AG04450 (cell line): ENCODE measurements around the gene RND1. TPM values are rescaled to one million over a fixed set of nuclear protein-coding genes. Genes with fewer than 3 reads are reported as not detected.
A peak's percentile ranks its signal among the peaks of the same experiment; 100 is the strongest.
"Not testable (repeated sequence)": the region's sequence is repeated elsewhere in the genome, so short reads cannot be mapped to it uniquely, and the experiment has no call there.

Experiments used
- CTCF ChIA-PET: fragments of 300-600, 350-600 bp; formaldehyde crosslinking; extraction: SDS; loops from one replicate; lab custom pipeline; 2022; ENCODE audit warnings: antibody characterized with exemption, inconsistent platforms; lab: Charles Lee
- POLR2A ChIA-PET: fragments of 350-600 bp; formaldehyde crosslinking; extraction: SDS; loops from one replicate; lab custom pipeline; 2021; ENCODE audit warnings: antibody characterized with exemption, inconsistent platforms; lab: Yijun Ruan, JAX
- DNase-seq: peaks from one replicate; pipeline ENCODE4 v3.0.0-alpha.2; 2011; ENCODE audit warnings: low read depth, low spot score
- H3K27ac ChIP-seq: one replicate; pipeline ENCODE4 v1.5.1; 2012; ENCODE audit warnings: low read depth, low read length, control low read depth
- H3K27me3 ChIP-seq: one replicate; pipeline ENCODE4 v1.6.0; 2012; ENCODE audit warnings: low read length; ENCODE audit not compliant: control insufficient read depth, insufficient read depth
- H3K4me3 ChIP-seq: 2 replicates; pipeline ENCODE4 v1.5.1; 2011; ENCODE audit warnings: mild to moderate bottlenecking, low read depth, low read length, control low read depth
- H3K9me3 ChIP-seq: 2 replicates; pipeline ENCODE4 v1.5.1; 2012; ENCODE audit warnings: low read length; ENCODE audit not compliant: control insufficient read depth, insufficient read depth
- CTCF ChIP-seq: IDR thresholded peaks from 2 replicates; pipeline ENCODE4 v1.5.1; 2011; ENCODE audit warnings: low read depth, low read length, control low read depth, inconsistent platforms
- polyA plus RNA-seq: library from polyadenylated mRNA; depleted of rRNA; stranded (reverse); fragments of >200 nt; gene quantifications from 2 replicates; pipeline ENCODE4 v1.2.3, GENCODE V29; 2011

The RND1 gene
- polyA plus RNA-seq, 1 experiment: 0.42 TPM

DNA sequence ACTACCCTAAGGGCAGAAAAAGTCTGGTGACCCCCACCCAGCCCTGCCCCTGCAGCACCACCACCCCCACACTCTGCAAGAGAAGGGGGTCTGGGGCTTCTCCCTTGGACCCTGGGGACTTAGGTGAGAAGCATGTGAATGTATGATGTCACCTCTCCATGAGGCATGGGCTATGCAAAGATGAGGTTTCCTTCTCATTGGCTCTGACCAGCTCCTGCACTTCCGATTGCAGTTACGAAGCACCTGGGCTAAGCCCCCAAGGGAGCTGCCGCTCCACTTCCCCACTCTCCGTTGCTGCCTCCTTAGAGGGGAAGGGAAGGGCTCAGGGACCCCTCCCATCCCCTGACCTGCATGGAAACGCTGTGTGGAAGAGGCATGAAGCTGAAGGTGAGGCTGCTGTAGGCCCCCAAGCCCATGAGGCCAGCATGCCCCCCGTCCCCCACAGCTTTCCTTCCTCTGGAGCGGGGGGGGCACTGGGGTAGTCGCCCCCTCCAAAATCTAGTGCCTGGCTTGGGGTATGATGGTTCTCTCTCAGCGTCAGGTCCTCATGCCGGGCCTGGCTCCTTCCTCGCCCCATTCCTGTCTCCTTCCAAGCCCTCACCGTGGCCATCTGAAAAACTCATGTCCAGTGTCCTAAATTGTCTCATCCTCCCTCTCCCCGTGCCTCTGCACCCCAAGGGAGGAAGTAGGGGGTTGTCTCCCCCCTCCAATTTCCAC, 8.2 kb downstream of the RND1 start:
- Histone ChIP-seq H3K4me3 (no peak overlapping the region), H3K27ac (no peak overlapping the region), H3K27me3 (peaks cover 12% of the 10 kb centered on the region), H3K9me3 (no peaks in the 10 kb centered on the region)
- ChIA-PET CTCF (interaction anchor here (0.6 to 12.9 kb wide), 6 partner anchors 8 to 140 kb away, joined by 3 to 411 read pairs (median 4); partner anchors contain the start of gene RND1), POLR2A (no interaction called here)
- no peak for TF ChIP-seq CTCF
- no peak for DNase-seq

DNA sequence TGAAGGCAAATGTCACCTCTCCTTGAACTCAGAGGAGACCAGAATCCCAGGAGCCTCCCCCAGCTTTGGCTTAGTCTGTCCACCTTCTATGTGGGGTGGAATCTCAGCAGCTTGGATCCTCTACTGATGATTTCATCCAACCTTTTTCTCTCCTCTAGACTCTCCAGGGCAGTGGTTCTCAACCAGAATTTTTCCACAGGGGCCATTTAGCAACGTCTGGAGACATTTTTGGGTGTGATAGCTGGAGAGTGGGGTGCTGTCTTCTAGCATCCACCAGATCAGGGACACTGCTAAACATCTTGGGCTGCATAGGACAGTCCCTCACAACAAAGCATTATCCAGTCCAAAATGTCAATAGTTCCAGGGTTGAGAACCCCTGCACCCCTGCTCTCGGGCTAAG, 9.3 kb downstream of the RND1 start:
- H3K4me3 ChIP-seq: no peak overlapping the region
- peaks cover 7% of the 10 kb centered on the region for H3K27me3 ChIP-seq
- no peak for TF ChIP-seq CTCF
- CTCF ChIA-PET: interaction anchor here (0.7 to 12.9 kb wide), 5 partner anchors 9 to 140 kb away, joined by 3 to 411 read pairs (median 5); partner anchors contain the start of gene RND1
- DNase-seq: no peak
- H3K9me3 ChIP-seq: peaks cover 3% of the 10 kb centered on the region; the same call in 1 of the 2 replicates
- H3K27ac ChIP-seq: no peak overlapping the region
- POLR2A ChIA-PET: no interaction called here

DNA sequence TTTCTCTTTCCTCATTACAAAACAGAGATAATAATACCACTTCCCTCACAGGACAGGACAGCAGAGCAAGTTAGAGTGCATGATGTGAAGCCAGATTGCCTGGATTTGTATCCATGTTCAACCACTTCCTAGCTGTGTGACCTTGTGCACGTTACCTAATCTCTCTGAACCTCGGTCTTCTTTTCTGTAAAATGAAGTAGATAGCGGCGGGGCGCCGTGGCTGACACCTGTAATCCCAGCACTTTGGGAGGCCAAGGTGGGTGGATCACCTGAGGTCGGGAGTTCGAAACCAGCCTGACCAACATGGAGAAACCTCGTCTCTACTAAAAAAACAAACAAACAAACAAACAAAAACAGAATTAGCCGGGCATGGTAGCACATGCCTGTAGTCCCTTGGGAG, 10.7 kb downstream of the RND1 start:
- H3K27me3 ChIP-seq, H3K4me3 ChIP-seq, POLR2A ChIA-PET, H3K27ac ChIP-seq, DNase-seq, H3K9me3 ChIP-seq: not testable (repeated sequence)
- CTCF ChIA-PET: interaction anchor here (0.6 to 12.9 kb wide), 8 partner anchors 28 to 337 kb away, joined by 3 to 411 read pairs (median 28); no protein-coding TSS in a partner anchor

GRCh38 chr12:48854488-48854887, 11.2 kb downstream of the RND1 start:
- no peak for TF ChIP-seq CTCF
- POLR2A ChIA-PET: no interaction called here

DNA sequence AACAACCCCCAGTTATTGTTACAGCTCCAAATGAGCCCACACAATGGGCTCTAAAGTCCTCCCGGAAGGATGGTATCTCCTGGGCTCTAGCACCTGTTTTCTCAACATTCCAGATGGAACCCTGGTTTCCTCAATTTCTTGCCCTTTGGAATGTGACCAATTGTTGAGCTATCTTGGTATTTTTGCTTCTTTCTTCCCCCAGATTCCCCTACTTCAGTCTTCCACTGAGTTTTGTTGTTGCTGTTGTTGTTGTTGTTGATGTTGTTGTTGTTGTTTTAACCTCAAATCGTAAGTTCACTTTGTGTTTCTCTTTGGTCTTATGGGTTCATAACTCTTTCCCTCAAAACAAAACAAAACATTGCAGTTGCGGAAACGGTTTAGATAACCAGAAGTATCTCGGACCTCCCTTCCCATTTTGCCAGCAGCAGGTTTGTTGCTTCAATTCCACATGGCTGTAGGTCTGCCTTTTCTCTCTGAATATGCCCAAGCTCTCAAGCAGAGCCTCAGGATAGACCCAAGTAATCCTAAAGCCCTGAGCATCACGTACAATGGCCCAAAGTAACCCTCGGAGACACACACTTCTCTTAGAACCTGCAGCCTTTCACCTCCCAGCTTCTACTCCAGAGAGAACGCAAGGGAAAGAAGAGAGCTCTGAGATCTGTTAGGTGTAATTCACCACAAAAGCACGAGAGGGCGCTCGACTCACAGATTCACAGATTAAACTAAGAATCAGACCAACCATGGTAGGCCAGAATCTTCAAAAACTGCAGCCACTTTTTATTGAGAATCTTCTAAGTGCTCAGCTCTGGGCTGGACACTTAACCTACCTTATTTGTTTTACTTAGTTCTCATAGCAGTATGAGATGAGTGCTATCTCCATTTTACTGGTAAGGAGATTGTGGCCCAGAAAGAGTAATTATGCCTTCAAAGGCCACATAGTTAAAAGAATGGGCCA, 12.7 kb downstream of the RND1 start:
- Histone ChIP-seq H3K9me3 (peaks cover 3% of the 10 kb centered on the region; the same call in 1 of the 2 replicates), H3K27me3 (peaks cover 4% of the 10 kb centered on the region), H3K27ac (peak overlapping the region; percentile 47), H3K4me3 (peak overlapping the region; percentile 57)
- peak; percentile 79 for DNase-seq
- POLR2A ChIA-PET: interaction anchor here (0.6 to 1.2 kb wide), 7 partner anchors 13 to 140 kb away, joined by 3 to 4 read pairs (median 3); partner anchors contain the start of gene RND1
- TF ChIP-seq CTCF: peak; percentile 84
- CTCF ChIA-PET: interaction anchor here (0.5 to 12.9 kb wide), 42 partner anchors 9 to 640 kb away, joined by 3 to 411 read pairs (median 8); partner anchors contain the start of genes ARF3, DDN, FKBP11 and RND1

More at GRCh38 chr12:48854488-48854887, 11.2 kb downstream of the RND1 start:
- peaks cover 4% of the 10 kb centered on the region for H3K27me3 ChIP-seq
- CTCF ChIA-PET: interaction anchor here (0.6 to 12.9 kb wide), 11 partner anchors 12 to 336 kb away, joined by 3 to 411 read pairs (median 40); partner anchors contain the start of gene RND1
- DNase-seq: no peak
- peaks cover 3% of the 10 kb centered on the region; the same call in 1 of the 2 replicates for H3K9me3 ChIP-seq
- no peak overlapping the region for H3K4me3 ChIP-seq
- H3K27ac ChIP-seq: no peak overlapping the region
